Esophagus squamous epithelium (tissue), 5 donors: ENCODE measurements around the gene FREM1. TPM values are rescaled to one million over a fixed set of nuclear protein-coding genes. Genes with fewer than 3 reads are reported as not detected.
A peak's percentile ranks its signal among the peaks of the same experiment; 100 is the strongest.

ENCODE experiments used
- DNase-seq: peaks from one replicate; lab custom pipeline; 2025; lab: John Stamatoyannopoulos, UW
- H3K27ac ChIP-seq, 4 donors: fragments of 200-600 bp; sonication (generic); one replicate each; pipeline ENCODE4 v1.5.1; 2016 to 2019; ENCODE audit warnings: mild to moderate bottlenecking in 1 of 4
- H3K27me3 ChIP-seq, 4 donors: fragments of 200-600 bp; sonication (generic); 1 replicate in 3 of 4; 2 replicates in 1 of 4; pipeline versions ENCODE4 v1.5.1 to v1.6.0; 2017 to 2021; ENCODE audit warnings: antibody characterized with exemption in 1 of 4
- H3K36me3 ChIP-seq, 3 donors: fragments of 200-600 bp; sonication (generic); one replicate each; pipeline ENCODE4 v1.5.1; 2016 to 2019
- H3K4me1 ChIP-seq, 3 donors: fragments of 200-600 bp; sonication (generic); one replicate each; pipeline ENCODE4 v1.5.1; 2017 to 2019
- H3K4me3 ChIP-seq, 4 donors: fragments of 200-600 bp; sonication (generic); 1 replicate in 3 of 4; 2 replicates in 1 of 4; pipeline ENCODE4 v1.5.1; 2016 to 2019; ENCODE audit warnings: mild to moderate bottlenecking in 2 of 4, moderate library complexity in 1 of 4
- H3K9me3 ChIP-seq, 3 donors: fragments of 200-600 bp; sonication (generic); one replicate each; pipeline ENCODE4 v1.5.1; 2016 to 2019
- CTCF ChIP-seq, 6 experiments: fragments of 450-650 bp in 4 of 6; fragments of 200-600 bp in 2 of 6; sonication (generic) in 2 of 6; IDR thresholded peaks; one replicate each; pipeline ENCODE4 v1.5.1; 2016 to 2019; ENCODE audit warnings: antibody characterized with exemption in 6 of 6, mild to moderate bottlenecking in 4 of 6, moderate library complexity in 4 of 6
- POLR2A ChIP-seq, 4 donors: fragments of 450-650 bp; IDR thresholded peaks; one replicate each; pipeline ENCODE4 v1.6.1; 2017; ENCODE audit warnings: antibody characterized with exemption in 4 of 4, mild to moderate bottlenecking in 4 of 4, moderate library complexity in 3 of 4
- WGBS, 2 donors: methylation state at CpG; one replicate each; pipeline ENCODE4 v1.1.5; 2018; 5-methylcytosine and 5-hydroxymethylcytosine counted together
- intact Hi-C: fragments of 100-400 bp; cut with DNase I; formaldehyde crosslinking; loops from one replicate; pipeline ENCODE4 v1.15.0; 2022
- small RNA-seq, 4 donors: library from RNA; depleted of rRNA; stranded (forward); fragments of <200 nt; gene quantifications; one replicate each; pipeline ENCODE3, GENCODE V24; 2016
- total RNA-seq, 4 donors: library from RNA; depleted of rRNA; stranded (reverse); fragments of >200 nt; gene quantifications; one replicate each; pipeline ENCODE4 v1.1.0, GENCODE V29; 2016
- donor health status: DM: yes; HTN: yes; CAD: no.

The FREM1 gene
- total RNA-seq, 4 donors from 2014 or later, result 0.09 to 0.95 (median 0.23) TPM; not detected in 1

- peak overlapping the region in 2 of 4 donors; percentile 3 to 47 for H3K27ac ChIP-seq
- peak overlapping the region in 1 of 4 donors; percentile 6 for H3K4me3 ChIP-seq
- TF ChIP-seq CTCF (IDR thresholded peaks at IDR 0.05) (no peak), POLR2A (IDR thresholded peaks at IDR 0.05) (no peak)
- no peaks in the 10 kb centered on the region for H3K27me3 ChIP-seq
- H3K9me3 ChIP-seq, result no peaks in the 10 kb centered on the region
- no peak for DNase-seq
- H3K36me3 ChIP-seq, result peaks cover 0 to 42% (median 4%) of the 10 kb centered on the region in 3 donors
- 62 to 68% methylated on average over 7 of the region's 7 CpGs for WGBS, 2 donors
- peaks cover 0 to 35% (median 9%) of the 10 kb centered on the region in 3 donors for H3K4me1 ChIP-seq
- intact Hi-C loops, result no loop called here
These were observed 219.1 kb downstream of the FREM1 start for GRCh38 chr9:14690948-14691730.

- Histone ChIP-seq H3K4me3 (no peak overlapping the region), H3K36me3 (peaks cover 0 to 55% (median 4%) of the 10 kb centered on the region in 3 donors), H3K27me3 (no peaks in the 10 kb centered on the region), H3K4me1 (peaks cover 0 to 22% (median 3%) of the 10 kb centered on the region in 3 donors), H3K9me3 (no peaks in the 10 kb centered on the region), H3K27ac (no peak overlapping the region)
- TF ChIP-seq CTCF (IDR thresholded peaks at IDR 0.05), result no peak
- TF ChIP-seq POLR2A (IDR thresholded peaks at IDR 0.05), result no peak
- DNase-seq, result no peak
- WGBS, 2 donors, result 77 to 83% methylated on average over 10 to 12 of the region's 12 CpGs
- intact Hi-C loops, result no loop called here
These were observed 223.0 kb downstream of the FREM1 start for GRCh38 chr9:14687042-14687719.

- Histone ChIP-seq H3K4me1 (peaks cover 0 to 12% (median 0%) of the 10 kb centered on the region in 3 donors), H3K4me3 (no peak overlapping the region), H3K36me3 (peaks cover 0 to 61% (median 4%) of the 10 kb centered on the region in 3 donors), H3K9me3 (no peaks in the 10 kb centered on the region), H3K27ac (no peak overlapping the region), H3K27me3 (no peaks in the 10 kb centered on the region)
- no peak for TF ChIP-seq CTCF (IDR thresholded peaks at IDR 0.05)
- no peak for TF ChIP-seq POLR2A (IDR thresholded peaks at IDR 0.05)
- intact Hi-C loops, result no loop called here
- no peak for DNase-seq
These were observed 224.1 kb downstream of the FREM1 start for GRCh38 chr9:14686168-14686567.

Small RNA genes lying within 50 kb of the gene (small RNA-seq; reads per million reads assigned to genes)
- 0 reads per million in 4 donors for gene RNU6-1260P

Other genes with a start within 250 kb of the FREM1 start
- 10 to 100 TPM; 13.3 to 46.2 (median 18.9) TPM for gene ZDHHC21, start 217.0 kb downstream of the FREM1 start, total RNA-seq
- not detected for gene CER1, start 187.7 kb downstream of the FREM1 start, total RNA-seq